Brain microvascular endothelial cell (primary cell): ENCODE data around the gene CDK5RAP3.

ENCODE experiments used
- DNase-seq: peaks from one replicate; pipeline ENCODE4 v3.0.0-alpha.2; 2020
- H3K27ac ChIP-seq: fragments of 250-450 bp; sonication (Bioruptor Pico); 2 replicates; pipeline ENCODE4 v1.5.1; 2020; ENCODE audit warnings: mild to moderate bottlenecking, moderate library complexity
- H3K27me3 ChIP-seq: fragments of 250-450 bp; sonication (Bioruptor Pico); replicated peaks from 2 replicates; pipeline ENCODE4 v1.5.1; 2020; ENCODE audit warnings: mild to moderate bottlenecking
- H3K36me3 ChIP-seq: fragments of 250-450 bp; sonication (Bioruptor Pico); replicated peaks from 2 replicates; pipeline ENCODE4 v1.5.1; 2020; ENCODE audit warnings: mild to moderate bottlenecking
- H3K4me3 ChIP-seq: 2 replicates; pipeline ENCODE4 v1.5.1; 2011; ENCODE audit warnings: low read depth, mild to moderate bottlenecking, control low read depth, low read length, moderate library complexity
- in situ Hi-C: cut with HindIII; loops from 2 replicates; pipeline ENCODE4 v1.10.0; 2017; ENCODE audit warnings: low sequenced_read_pairs, low pct_ligation_motif_present
- TF ChIP-seq, protein P1 (sequence below): IDR thresholded peaks from 2 replicates; pipeline ENCODE4 v1.5.1; 2011; ENCODE audit warnings: low read depth, mild to moderate bottlenecking, moderate library complexity, low read length, control low read depth, inconsistent platforms; ENCODE audit errors: missing control alignments

The CDK5RAP3 gene

DNA sequence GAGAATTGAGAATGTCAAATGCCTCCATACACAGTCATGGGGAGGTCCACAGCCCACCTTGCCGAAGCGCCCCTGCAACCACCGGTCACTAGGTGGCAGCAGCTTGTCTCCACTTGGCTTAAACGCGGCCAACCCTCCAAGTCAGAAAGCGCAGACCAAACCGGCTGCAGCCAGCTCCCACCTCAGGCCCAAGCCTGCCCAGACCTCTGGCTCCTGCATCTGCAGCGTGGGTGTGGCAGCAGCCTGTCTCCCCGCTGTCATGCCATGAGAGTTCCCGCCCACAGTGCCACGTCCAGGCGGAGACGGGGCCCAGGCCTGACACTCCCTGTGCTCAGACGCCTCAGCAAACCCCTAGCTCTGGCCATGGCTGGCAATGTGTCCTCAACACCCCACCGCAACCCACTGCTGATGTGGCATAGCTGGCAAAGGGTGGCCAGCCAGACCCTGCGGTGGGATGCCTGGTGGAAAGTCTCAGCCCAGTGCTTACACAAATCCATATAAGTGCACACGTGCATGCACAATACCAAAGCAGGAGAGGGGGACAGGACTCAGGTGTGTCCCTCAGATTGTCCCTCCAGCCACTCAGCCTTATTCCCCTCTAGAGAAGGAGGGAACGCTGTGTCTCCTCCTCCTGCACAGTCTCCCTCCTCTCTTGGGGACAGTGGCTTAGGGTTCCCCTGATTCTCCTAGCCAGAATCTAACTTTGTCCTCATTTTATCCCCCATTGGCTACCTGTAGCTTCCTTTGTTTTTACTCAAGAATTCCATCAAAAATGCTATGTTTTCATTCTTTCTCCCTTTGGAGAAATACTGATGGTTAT lies 55.8 kb downstream of the CDK5RAP3 start:
- no peak overlapping the region for H3K4me3 ChIP-seq
- no peak overlapping the region for H3K27ac ChIP-seq
- in situ Hi-C loops, result no loop called here
- TF ChIP-seq, protein P1, sequence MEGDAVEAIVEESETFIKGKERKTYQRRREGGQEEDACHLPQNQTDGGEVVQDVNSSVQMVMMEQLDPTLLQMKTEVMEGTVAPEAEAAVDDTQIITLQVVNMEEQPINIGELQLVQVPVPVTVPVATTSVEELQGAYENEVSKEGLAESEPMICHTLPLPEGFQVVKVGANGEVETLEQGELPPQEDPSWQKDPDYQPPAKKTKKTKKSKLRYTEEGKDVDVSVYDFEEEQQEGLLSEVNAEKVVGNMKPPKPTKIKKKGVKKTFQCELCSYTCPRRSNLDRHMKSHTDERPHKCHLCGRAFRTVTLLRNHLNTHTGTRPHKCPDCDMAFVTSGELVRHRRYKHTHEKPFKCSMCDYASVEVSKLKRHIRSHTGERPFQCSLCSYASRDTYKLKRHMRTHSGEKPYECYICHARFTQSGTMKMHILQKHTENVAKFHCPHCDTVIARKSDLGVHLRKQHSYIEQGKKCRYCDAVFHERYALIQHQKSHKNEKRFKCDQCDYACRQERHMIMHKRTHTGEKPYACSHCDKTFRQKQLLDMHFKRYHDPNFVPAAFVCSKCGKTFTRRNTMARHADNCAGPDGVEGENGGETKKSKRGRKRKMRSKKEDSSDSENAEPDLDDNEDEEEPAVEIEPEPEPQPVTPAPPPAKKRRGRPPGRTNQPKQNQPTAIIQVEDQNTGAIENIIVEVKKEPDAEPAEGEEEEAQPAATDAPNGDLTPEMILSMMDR, result peak; percentile 96
- peak; percentile 86 for DNase-seq
- no peaks in the 10 kb centered on the region for H3K27me3 ChIP-seq
- no peaks in the 10 kb centered on the region for H3K36me3 ChIP-seq

GRCh38 chr17:48027322-48027981 lies 56.5 kb downstream of the CDK5RAP3 start:
- in situ Hi-C loops, result no loop called here
- H3K27ac ChIP-seq, result no peak overlapping the region

DNA sequence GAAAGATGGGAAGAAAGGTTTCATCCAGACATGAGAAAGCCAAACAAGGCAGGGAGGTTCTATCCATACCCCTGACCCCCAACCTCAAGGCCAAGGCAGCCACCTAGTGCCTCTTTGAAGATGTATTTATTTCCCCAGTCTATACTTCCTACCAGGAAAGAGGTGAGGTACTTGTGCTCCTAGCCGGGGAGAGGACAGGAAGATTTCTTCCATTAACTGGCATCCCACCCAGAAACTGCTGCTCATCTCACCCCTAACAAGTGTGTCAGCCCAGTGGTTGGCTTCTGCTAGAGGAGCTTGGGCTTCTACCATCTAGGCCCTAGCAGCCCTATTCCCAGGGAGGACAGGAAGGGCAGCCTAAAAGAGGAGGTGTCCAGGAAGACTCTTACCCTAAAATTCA lies 57.8 kb downstream of the CDK5RAP3 start:
- Histone ChIP-seq H3K27me3 (no peaks in the 10 kb centered on the region), H3K36me3 (no peaks in the 10 kb centered on the region), H3K4me3 (no peak overlapping the region), H3K27ac (no peak overlapping the region)
- in situ Hi-C loops, result no loop called here
- no peak for DNase-seq
- TF ChIP-seq, protein P1, result no peak

More at GRCh38 chr17:48027322-48027981, 56.5 kb downstream of the CDK5RAP3 start:
- no peaks in the 10 kb centered on the region for H3K36me3 ChIP-seq
- H3K4me3 ChIP-seq, result no peak overlapping the region
- TF ChIP-seq, protein P1, result no peak
- no peaks in the 10 kb centered on the region for H3K27me3 ChIP-seq
- DNase-seq, result no peak

DNA sequence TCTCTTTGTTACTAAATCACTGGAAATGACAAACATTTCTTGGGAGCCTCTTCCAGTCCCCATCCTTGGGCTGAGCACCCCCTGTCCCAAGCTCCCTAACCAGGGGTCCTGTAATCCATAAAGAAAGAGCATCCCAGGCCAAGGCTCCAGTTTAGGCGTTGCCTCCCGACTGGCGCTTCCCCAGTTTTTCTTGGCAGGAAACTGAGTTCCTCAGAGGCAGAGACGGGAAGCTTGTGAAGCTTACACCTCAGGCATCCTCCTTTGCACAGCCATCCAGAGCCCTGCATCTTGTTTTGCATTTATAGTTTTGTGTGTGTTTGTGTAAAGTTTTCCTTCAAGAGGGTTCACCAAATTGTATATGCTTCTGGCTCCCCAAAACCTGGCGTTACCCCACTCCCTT lies 59.6 kb downstream of the CDK5RAP3 start:
- no peak for DNase-seq
- H3K27ac ChIP-seq, result no peak overlapping the region
- in situ Hi-C loops, result no loop called here
- no peak overlapping the region for H3K4me3 ChIP-seq
- TF ChIP-seq, protein P1, result no peak
- H3K27me3 ChIP-seq, result no peaks in the 10 kb centered on the region
- H3K36me3 ChIP-seq, result no peaks in the 10 kb centered on the region
